ENCODE measurements around the gene MAGI1.
"Not testable (repeated sequence)": the region's sequence is repeated elsewhere in the genome, so short reads cannot be mapped to it uniquely, and the experiment has no call there.

MAGI1 gene

DNA sequence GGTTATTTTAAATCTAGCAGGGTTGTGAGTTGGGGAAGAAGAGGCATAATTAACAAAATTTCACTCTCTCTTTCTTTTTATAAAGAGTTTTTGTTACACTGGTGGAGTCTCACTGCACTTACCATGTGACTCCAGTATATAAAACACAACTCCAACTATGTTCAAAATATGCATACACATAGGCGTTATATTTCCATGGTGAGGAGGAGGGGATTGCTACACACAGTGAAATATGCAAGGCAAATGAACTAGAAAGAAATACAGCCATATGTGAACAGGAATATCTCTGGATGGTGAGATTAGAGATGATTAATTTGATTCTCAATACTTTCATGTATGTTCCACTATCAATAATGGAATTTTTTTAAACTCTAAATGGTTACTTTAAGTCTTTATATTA, 385.0 kb downstream of the MAGI1 start:
- no peak for DNase-seq

DNA sequence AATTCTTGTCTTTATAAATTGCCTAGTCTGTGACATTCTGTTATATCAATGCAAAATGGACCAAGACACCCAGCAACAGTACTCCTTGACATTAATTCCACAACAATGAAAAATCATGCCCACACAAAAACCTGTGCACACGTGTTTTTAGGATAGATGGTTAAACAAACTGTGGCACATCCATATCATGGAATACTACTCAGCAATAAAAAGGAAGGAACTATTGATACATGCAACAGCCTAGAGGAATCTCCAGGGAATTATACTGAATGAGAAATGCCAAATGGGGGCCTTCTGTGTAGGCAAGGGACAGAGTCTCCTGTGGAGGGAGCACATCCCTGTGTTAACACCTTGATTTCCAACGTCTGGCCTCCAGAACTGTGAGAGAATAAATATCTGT, 388.5 kb downstream of the MAGI1 start:
- DNase-seq: no peak

DNA sequence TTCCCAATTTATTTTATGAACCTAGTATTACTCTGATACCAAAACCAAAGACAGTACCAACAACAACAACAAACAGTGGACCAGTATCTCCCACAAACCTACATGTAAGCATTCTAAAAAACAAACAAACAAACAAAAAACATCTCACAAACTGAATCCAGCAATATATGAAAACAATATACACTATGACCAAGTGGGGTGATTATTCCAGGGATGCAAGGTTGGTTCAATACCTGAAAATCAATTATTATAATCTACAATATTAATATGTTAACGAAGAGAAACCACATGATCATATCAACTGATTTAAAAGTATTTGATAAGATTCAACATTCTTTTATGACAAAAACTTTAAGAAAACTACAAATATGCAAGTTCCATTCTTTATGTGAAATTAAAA, 391.3 kb downstream of the MAGI1 start:
- no peak for DNase-seq

DNA sequence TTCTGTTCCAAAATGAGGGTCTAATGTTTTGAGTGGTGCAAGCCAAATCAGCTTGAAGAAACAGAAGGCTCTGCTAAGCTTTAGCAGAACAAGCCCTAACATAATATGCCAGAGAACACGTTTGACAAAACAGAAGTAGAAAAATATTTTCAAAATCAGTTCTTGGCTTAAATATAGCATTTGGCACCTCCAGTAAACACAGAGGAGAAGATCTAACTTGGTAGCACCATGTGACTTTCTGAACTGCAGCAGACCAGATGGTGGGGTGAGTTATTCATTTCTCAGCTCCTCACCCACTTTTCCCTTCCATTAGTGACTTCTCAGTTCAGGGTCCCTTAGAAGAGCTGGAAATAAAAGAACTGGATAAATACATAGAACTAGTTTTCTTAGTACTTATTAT, 395.8 kb downstream of the MAGI1 start:
- DNase-seq: no peak

DNA sequence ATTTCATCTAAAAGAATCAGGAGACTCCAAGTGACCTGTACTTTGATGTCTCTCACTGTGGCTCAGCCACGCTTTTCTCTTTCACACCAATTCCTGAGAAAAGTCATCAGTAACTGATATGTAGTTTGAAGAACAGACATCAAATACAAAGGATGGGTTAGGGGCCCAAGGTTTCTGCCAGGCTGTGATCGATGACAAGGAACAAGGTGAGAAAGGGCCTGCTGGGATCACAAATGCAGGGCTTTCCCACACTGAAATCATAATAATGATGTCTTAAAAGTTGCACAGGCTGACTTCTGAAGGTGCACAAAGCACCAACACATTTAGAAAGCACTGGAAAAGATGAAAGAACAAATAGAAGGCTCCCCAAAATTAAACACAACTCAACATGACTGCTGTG, 396.9 kb downstream of the MAGI1 start:
- no peak for DNase-seq

DNA sequence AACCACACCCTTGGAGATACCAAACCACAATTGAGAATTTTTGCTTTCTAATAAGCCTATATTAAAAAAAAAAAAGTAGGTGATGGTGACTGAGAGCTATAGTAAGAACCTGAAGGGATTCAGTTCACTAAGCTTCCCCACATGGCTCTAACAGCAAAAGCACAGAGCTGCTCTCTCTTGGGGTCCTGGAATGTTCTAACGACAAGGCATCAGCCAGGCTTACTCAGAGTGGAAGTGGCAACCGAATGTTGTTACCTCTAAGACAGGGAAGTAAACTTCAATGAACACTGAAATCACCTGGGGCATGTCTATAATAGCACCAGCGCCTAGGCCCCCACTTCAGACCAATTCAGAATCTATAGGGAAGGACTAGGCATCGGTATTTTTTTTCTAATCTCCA, 397.7 kb downstream of the MAGI1 start:
- DNase-seq: no peak

DNA sequence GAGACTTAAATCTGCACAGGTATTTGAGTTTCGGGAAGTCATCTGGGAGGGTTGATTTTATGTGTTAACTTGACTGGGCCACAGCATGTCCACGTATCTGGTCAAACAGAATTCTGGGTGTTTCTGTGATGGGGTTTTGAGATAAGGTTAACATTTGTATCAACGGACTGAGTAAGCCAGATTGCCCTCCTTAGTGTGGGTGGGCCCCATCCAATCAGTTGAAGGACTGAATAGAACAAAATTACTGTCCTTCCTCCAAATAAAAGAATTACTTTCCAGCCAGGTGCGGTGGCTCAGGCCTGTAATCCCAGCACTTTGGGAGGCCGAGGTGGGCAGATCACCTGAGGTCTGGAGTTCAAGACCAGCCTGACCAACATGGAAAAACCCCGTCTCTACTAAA, 399.3 kb downstream of the MAGI1 start:
- DNase-seq: no peak

DNA sequence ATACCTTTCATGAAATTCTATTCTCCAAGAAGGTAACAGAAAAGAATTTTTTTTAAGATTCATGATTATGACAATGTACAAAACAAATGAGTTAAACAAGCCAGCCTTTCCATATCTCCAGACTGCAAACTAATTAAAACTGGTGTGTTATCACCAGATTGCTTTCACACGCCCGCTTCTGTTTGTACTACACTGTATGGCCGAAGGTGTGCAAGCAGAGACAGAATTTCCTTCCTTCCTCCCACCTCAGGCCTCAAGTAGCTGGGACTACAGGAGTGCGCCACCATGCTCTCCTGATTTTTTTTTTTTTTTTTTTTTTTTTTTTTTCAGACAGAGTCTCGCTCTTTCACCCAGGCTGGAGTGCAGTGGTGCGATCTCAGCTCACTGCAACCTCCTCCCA, 400.4 kb downstream of the MAGI1 start:
- no peak for DNase-seq

DNA sequence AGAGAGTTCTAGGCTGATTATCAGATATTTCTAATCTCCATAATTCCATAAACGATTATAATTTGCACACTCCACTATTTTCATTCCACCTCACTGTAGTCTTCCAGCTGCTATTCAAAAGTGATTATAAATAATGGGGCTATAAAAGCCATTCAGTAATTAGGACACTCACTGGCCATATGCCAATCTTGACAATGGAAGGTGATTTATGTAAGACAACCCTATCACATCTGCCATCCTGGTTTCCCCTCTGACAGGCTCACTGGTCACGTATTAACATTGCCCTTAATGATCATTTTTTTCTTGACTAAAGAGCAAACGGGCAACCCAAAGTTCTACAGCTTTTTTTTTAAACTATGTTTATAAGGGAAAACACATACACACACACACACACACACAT, 402.4 kb downstream of the MAGI1 start:
- no peak for DNase-seq

DNA sequence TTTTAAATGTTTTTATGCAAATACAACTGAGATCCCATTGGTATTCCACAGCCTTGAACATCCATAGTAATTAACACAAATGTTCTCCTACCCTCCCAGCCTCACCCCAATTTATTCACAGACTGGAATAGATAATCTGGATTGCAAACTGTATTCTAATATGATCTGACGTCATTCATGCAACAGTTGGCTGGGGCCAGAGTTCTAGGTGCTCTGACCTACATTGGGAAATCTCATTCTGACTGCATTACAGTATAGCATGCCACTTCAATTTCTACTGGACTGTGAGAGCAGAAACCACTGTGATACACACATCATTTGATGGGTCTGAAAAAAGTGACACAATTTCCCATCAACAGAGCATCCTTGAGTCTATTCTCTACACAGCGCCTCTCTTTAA, 403.1 kb downstream of the MAGI1 start:
- DNase-seq: no peak

DNA sequence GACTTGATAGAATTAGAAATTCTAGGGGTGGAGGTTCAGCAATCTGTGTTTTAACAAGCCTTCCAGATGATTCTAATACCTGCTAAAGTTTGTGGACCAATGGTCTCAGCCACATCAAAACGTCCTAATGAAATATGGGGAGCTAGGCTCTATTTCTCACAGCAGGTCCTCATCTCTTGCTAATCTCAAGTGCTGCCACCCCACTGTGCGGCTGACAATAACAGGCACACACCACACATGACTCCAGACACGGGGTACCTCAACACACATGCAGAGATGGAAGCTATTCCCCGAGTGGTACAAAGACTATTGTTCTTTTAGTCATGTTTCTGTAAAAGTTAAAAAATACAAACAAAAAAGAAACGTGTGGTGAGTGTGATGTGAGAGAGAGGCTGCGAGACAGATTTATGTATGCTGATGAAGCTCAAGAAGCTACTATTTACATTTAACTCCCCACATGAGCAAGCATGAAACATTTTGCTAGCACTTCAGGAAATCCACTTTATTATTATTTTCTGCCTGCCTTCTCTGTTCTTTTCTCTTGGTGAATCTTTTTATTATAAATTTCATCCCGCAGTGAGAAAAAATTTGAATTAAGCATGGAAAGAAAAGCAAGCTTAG, 405.6 kb downstream of the MAGI1 start:
- DNase-seq: no peak

DNA sequence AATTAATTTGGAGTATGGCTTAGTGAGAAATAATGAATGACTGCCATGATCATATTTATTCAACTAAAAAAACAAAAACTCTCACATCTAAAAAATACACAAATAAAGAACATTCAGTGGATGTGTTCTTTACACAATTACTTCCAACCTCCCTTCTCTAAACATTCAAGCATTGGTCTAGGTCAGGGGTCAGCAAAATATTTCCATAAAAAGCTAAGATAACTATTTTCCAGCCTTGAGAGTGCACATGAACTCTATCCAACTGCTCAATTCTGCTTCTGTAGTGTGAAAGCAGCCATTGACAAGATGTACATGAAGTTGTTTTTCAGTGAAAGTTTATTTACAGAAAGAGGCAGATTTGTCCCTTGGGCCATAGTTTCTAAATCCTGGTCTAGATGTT, 406.3 kb downstream of the MAGI1 start:
- DNase-seq: no peak

DNA sequence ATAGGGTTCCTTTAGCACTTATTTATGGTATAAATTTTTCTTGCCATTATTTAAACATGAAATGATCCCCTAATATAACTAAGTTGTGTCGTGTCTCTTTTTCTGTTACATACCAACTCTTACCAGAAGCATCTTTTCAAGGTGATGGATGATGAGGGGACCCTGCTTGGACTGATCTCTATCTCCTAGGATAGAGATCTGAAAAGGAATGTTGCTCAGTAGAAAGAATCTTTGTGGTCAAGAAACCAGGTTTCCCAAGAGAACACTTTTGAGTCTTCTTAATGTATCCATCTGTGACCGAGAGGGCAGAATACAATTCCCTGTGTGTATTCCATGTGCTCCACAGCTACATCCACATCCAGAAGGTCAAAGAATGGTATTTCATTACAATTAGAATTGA, 409.7 kb downstream of the MAGI1 start:
- no peak for DNase-seq

DNA sequence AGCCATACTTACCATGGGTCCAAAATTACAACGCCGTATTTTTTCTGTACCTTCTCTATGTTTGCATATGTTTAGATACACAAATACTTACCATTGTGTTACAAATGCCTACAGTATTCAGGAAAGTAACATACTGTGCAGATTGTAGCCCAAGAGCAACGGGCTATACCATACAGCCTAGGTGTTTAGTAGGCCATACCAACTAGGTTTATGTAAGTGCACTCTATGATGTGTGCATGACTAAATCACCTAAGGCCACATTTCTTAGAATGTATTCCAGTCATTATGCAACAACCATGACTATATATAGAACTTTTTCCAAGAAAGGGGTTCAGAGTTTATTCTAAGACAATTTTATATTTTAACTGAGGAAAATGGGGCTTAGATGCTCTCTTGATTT, 411.7 kb downstream of the MAGI1 start:
- DNase-seq: no peak

DNA sequence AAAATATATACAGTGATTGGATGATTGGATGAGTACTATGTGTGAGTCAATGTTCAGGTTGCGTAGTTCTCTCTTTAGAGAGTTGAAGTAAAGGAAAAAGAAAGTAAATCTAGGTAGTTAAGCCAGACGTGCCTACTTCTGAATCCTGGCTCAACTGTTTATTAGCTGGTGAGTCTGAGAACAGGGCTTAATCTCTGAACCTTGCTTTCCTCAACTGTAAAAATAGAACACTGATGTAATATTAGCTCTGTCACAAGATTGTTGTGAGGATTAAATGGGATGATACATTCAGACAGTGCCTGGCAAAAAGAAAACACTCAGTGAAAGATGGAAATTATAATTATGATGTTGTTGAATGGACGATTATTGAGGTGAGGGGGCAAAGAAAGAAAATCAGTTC, 413.4 kb downstream of the MAGI1 start:
- no peak for DNase-seq

DNA sequence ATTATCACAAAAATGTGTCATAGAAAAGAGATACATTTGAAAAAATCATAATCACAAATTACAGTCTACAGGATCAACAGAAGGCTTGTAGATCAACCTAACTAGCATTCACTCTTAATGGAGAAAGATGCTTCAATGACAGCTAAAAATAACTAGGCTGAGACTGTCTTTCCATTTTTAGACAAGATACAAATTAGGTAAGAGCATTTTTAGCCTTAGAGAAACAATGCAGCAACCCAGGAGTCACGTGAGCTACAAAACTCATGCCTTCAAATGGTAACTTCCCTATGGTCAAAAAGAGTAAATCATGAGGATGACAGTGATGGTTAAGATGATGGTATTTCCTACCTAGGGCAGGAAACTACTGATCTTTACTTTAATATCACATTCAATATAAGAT, 415.4 kb downstream of the MAGI1 start:
- DNase-seq: no peak

DNA sequence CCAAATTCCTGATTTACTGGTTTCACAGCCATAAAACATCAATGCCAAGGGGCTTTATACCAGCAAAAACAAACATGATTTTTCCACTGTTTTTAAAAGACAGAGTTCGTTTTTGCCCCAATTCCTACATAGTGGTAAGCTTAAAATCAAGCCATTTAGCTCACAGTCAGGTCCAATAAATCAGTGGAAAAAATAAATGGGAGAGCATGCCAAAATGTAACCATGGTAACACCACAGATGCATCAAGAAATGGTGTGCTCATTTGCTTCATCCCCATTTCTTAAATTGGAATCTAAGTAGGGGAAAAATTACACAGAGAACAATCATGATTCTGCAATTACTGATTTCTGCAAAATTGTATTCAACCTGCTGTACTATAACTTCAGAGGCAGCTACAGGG, 418.8 kb downstream of the MAGI1 start:
- no peak for DNase-seq

DNA sequence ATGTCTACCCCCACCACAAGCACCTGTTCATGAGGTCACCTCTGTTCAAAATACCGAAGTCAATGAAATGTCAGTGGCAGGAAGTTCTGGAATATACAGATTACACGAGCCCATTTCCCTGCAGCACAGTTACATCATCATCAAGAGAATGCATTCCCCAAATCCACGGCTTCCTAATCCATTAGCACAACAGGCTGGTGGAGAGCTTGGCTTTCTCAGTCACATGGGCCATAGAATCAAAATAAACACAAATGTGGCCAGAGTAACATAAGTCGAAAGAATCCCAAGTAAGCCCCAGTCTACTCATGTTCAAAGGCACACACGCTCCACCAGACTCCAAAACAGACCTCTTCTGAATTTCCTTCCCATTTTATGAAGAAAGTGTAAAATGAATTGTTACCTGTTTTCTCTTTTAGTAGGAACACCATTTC, 419.3 kb downstream of the MAGI1 start:
- DNase-seq: no peak

DNA sequence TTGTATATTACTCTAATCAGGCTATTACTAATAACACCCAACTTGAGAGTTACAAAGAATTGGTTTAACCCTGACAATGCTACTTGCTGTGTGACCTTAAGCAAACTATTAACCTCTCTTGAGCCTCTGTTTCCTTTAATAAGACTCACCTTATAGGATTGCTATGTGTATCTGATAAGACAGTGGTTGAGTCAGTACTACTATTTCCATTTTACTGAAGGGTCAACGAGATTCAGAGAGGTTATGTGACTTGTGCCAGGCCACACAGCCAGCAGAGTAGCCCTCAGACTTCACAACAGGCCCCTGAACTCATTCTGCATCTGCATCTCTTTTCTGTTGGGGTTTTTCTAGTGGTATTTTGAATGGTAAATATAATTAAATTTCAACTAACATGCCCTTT, 420.1 kb downstream of the MAGI1 start:
- DNase-seq: no peak

DNA sequence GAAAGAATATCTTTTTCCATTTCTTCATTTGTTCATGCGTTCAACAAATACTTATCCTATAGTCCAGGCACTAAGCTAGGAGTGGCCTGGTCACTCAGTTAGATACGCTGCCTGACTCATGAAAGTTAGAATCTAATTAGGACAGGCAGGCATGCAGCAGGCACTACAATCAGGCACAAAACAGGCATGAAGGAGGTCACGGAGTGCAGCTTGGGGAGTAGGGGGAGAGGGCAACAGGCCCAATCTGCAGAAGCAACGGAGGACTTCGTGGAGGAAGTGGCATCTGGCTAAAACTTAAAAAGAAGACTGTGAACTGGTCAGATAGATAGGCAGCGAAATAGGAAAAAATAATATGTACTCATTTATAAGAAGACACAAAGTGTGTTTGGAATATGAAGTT, 420.9 kb downstream of the MAGI1 start:
- no peak for DNase-seq

DNA sequence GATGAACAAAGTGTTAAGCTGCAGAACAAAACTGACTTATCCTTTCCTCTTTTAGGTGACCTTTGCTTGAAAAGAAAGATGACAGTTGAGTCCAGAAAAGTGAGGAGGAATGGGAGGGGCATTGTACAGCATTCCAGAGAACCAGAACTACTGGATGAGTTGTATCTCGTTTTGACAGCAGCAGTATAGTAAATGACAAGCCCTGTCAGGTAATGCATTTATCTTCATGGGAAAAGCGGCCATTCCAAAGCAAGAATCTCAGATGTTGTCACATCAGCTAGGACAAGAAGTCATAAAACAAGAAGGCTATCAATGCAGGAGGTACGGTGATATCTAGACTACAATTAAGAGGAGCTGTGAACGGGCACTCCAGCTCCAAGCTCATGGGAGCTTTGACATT, 421.5 kb downstream of the MAGI1 start:
- DNase-seq: no peak

DNA sequence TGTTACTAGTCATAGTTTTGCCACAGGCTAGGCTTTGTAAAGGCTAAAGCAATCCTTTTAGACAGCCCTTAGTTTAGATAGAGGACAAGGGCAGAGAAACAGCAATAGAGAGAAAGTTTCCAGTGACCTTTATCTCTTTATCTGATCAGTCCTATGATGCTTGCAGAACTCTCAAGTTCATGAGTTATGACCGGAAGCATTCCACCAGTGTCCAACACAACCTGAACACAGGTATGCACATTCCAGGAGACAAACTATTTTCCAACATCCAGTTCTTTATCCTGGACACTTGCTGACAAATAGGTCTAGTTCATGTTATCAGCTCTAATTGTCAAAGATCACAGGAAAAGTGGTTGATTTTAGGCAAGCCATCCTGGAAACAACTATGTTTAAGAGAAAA, 422.2 kb downstream of the MAGI1 start:
- DNase-seq: no peak

DNA sequence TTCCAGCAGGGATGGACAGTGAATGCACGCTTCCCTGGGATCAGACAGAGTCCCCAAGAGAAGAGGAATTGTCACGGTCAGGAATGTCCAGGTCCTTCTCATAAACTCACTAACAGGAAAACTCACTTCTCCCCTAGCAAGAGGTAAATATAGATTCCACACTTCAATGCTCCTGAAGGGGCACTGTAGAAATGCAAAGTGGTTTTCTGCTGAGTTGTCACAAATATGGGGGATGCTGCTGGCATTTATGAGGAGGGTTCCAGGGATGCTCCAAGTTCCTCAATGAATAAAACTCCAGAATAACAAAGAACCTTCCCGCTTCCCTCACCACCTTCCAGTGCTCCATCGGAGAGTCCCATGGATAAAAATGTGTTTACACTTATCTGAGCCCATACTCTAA, 423.4 kb downstream of the MAGI1 start:
- no peak for DNase-seq

DNA sequence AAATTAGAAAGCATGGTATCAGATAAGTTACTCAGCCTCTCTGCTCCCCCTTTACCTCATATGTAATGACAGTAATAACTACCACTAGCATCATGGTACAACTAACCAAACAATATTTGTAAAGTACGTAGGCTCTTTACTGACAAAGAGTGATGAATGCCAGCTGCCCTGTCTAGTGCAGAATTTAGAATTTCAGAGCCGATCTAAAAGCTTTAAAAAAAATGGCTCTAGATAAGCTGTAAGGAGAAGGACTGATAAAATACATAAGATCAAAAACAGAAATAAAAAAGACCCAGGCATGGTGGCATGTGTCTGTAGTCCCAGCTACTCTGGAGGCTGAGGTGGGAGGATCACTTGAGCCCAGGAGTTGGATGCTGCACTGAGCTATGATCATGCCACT, 424.1 kb downstream of the MAGI1 start:
- no peak for DNase-seq

DNA sequence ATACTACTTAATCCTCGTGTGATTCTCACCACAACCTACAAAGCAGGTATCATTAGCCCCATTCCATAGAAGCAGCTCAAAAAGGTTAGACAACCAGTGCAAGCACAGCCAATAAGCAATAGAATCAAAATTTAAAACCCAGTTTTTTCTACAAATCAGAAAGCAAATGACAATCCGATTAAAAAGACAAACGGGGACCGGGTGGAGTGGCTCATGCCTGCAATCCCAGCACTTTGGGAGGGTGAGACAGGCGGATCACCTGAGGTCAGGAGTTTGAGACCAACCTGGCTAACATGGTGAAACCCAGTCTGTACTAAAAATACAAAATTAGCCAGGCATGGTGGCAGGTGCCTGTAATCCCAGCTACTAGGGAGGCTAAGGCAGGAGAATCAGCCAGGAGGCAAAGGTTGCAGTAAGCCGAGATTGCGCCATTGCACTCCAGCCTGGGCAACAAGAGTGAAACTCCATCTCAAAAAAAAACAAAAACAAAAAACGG, 430.7 kb downstream of the MAGI1 start:
- not testable (repeated sequence) for DNase-seq

DNA sequence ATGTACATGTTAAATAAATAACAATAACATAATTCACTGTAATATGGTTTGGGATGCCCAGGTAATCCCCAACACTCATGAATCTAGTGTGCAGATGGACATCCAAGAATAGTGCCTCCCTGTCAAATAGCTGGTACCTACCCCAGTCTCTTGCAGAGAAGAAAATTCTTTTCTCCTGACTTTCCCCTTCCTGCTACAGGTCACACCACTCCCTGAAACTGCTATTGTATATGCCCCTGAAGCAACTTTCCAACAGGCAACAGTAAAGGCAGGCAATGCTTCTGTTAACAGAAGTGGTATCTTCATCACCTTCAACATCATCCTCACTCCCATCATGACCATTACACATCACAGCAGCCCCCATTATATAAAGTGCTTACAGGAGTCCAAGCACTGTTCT, 431.6 kb downstream of the MAGI1 start:
- no peak for DNase-seq

Data from CD4-positive, alpha-beta T cell treated with Interleukin-10 for 1 hour (primary cell).